Stimulated activated CD4-positive, alpha-beta T cell treated with anti-CD3 and anti-CD28 coated beads, Interleukin-1b, Interleukin-23, amount 100 ng/mL, for 48 hours (primary cell): ENCODE measurements around the gene WDR86.

ENCODE experiments used
- DNase-seq: peaks from one replicate; pipeline ENCODE4 v3.0.0-alpha.2; 2020

WDR86 gene

GRCh38 chr7:151405588-151405987 lies 4.2 kb downstream of the WDR86 start:
- no peak for DNase-seq

- DNase-seq: no peak
Measured at GRCh38 chr7:151405056-151405455, 4.8 kb downstream of the WDR86 start.

GRCh38 chr7:151404216-151405011 lies 5.4 kb downstream of the WDR86 start:
- no peak for DNase-seq

GRCh38 chr7:151403764-151404163 lies 6.1 kb downstream of the WDR86 start:
- no peak for DNase-seq

GRCh38 chr7:151402029-151402835 lies 7.6 kb downstream of the WDR86 start:
- DNase-seq: no peak

- no peak for DNase-seq
Measured at GRCh38 chr7:151400626-151401315, 9.1 kb downstream of the WDR86 start.

- DNase-seq: no peak
Measured at GRCh38 chr7:151399906-151400305, 9.9 kb downstream of the WDR86 start.

GRCh38 chr7:151399305-151399601 lies 10.6 kb downstream of the WDR86 start:
- DNase-seq: no peak

GRCh38 chr7:151398446-151399304 lies 11.2 kb downstream of the WDR86 start:
- DNase-seq: no peak

- DNase-seq: no peak
Measured at GRCh38 chr7:151397026-151397425, 12.8 kb downstream of the WDR86 start.

- no peak for DNase-seq
Measured at GRCh38 chr7:151396328-151396970, 13.4 kb downstream of the WDR86 start.

- no peak for DNase-seq
Measured at GRCh38 chr7:151395036-151395367, 14.8 kb downstream of the WDR86 start.

GRCh38 chr7:151394076-151395035 lies 15.5 kb downstream of the WDR86 start:
- no peak for DNase-seq

- no peak for DNase-seq
Measured at GRCh38 chr7:151393031-151393977, 16.5 kb downstream of the WDR86 start.

GRCh38 chr7:151392426-151392825 lies 17.4 kb downstream of the WDR86 start:
- no peak for DNase-seq

- DNase-seq: no peak
Measured at GRCh38 chr7:151392002-151392401, 17.8 kb downstream of the WDR86 start.

GRCh38 chr7:151391358-151391730 lies 18.5 kb downstream of the WDR86 start:
- no peak for DNase-seq

GRCh38 chr7:151390598-151391357 lies 19.1 kb downstream of the WDR86 start:
- DNase-seq: no peak
